Renal cortical epithelial cell (primary cell): Measurements from ENCODE around the gene PDGFA. TPM values are rescaled to one million over a fixed set of nuclear protein-coding genes. Genes with fewer than 3 reads are reported as not detected.

Source experiments
- DNase-seq: peaks from one replicate; pipeline ENCODE4 v3.0.0-alpha.2; 2011; ENCODE audit warnings: low read depth
- total RNA-seq: library from RNA; depleted of rRNA; stranded (reverse); fragments of >200 nt; gene quantifications from 2 replicates; pipeline ENCODE4 v1.2.3, GENCODE V29; 2014

PDGFA gene
- total RNA-seq, 1 donor from 2014 or later, result 54.3 TPM

DNA sequence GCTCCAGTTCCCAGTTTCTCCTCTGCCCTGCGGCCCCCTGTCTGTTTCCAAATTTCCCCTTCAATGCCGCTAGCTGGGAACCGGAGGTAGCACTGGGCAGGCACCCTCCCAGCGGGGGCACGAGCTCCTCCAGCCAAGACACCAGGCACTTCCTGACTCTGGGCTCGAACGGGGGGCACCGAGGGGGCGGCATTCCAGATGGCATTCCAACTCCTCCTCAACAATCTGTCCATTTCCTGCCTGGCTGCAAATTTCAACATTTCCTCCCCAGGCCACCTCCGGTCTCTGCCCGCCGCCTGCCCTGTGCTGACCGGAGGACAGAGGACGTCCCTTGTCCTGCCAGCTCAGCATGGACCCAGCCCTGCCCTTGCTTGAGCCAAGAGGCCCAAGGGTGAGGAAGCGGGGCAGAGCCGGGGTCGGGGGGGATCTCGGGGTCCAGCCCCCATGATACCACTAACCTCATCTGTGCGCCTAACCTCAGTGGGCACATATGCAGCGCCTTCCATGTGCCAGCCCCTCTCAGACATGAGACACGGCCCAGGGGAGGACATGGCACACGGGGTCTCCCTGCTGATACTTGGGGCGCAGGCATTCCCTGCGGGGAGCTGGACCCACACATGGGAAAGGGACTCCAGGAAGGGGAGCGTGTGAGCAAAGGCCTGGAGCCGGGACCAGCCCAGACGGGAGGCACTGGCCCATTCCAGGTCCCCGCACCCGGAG, 58.0 kb downstream of the PDGFA start:
- DNase-seq, result no peak

DNA sequence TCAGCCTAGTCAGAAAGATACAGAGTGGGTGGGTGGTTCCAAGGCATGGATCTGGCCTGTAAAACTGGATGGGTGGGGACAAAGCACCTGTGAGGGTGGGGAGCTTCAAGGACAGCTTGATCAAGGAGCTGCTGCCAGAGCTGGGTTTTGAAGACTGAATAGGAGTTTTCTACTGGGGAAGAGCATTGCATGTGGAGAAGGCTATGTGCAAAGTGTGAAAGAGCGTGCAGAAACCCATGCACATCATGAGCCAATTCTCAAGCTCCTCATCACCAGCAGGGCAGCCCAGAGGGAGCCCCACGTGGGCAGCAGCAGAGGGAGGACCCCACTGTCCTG, 58.6 kb downstream of the PDGFA start:
- no peak for DNase-seq

DNA sequence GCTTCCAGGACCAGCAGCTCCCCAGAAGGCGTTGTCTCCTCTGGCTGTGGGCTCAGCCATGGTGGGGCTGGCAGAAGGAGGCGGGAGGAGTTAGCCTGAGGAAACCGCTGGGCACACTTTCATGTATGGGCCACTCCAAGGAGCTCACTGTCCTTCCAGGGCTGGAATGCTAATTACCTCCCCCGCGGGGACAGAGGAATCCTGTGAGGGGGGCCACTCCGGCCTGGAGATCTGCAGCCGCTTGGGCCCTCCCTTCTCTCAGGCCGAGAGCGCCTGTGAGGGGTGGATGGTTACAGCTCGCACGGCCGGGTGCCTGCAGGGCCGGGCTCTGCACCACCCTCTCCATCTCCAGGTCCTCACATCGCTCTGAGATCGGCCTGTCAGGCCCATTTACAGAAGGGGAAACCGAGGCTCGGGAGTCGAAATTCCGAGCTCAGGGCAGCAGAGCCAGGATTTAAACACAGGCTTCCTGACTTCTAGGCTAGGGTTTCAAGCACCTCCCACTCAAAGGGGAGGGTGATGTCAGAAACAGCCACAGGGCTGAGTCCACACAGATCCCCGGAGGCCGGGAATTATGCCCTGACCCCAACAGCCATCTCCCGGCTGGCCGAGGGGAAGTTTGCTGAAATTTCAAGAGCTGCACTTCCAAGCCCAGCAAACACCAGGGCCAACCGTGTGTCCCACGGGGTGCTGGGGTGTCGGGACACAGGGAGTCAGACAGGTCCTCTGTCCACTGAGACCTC, 59.1 kb downstream of the PDGFA start:
- peak; percentile 41 for DNase-seq

DNA sequence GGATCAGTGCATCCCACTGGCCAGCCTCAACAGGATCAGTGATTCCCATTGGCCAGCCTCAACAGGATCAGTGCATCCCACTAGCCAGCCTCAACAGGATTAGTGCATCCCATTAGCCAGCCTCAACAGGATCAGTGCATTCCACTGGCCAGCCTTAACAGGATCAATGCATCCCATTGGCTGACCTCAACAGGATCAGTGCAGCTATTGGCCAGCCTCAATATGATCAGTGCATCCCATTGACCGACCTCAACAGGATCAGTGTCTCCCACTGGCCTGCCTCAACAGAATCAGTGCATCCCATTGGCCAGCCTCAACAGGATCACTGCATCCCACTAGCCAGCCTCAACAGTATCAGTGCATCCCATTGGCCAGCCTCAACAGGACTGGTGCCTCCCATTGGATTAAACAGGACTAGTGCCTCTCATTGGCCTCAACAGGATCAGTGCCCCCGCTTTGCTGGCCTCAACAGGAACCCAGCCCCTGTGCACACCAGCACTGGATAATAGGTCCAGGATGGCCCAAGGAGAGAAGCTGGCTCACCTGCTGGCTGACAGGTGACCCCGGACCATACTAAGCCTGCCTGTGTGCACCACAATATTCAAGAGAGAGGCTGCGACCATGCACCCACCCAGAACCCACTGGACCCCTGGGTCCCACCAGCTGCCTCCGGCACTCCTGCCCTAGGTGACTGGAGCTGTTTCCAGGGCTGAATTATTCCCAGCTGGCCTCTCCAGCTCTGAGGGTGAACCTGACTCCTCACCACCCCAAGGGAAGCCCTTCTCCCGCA, 59.9 kb downstream of the PDGFA start:
- no peak for DNase-seq

DNA sequence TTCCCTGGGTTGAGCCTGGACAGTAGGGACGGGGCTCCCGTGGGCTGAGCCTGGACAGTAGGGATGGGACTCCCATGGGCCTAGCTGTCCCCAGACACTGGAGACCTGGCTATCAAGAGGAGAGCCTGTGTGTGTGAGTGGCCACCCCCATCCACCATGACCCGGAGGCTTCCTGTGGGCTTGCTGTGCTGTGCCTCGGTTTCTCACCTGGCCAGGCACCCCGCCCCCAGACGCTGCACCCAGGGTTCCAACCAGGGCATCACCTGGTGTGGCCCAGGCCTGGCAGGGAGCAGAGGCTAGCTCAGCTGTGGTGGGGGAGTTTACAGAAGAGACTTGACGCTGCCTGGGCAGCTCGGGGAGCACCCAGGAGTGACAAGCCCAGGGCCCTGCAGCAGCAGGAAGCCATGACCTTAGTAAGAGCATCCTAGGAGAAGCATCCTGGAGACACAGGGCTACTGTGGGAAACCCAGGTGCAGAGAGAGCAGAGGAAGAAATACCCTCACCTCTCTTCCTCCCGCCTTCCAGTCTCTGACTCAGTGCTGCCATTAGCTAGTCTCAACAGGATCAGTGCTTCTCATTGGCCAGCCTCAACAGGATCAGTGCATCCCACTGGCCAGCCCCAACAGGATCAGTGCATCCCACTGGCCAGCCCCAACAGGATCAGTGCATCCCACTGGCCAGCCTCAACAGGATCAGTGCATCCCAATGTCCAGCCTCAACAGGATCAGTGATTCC, 61.0 kb downstream of the PDGFA start:
- DNase-seq, result no peak

DNA sequence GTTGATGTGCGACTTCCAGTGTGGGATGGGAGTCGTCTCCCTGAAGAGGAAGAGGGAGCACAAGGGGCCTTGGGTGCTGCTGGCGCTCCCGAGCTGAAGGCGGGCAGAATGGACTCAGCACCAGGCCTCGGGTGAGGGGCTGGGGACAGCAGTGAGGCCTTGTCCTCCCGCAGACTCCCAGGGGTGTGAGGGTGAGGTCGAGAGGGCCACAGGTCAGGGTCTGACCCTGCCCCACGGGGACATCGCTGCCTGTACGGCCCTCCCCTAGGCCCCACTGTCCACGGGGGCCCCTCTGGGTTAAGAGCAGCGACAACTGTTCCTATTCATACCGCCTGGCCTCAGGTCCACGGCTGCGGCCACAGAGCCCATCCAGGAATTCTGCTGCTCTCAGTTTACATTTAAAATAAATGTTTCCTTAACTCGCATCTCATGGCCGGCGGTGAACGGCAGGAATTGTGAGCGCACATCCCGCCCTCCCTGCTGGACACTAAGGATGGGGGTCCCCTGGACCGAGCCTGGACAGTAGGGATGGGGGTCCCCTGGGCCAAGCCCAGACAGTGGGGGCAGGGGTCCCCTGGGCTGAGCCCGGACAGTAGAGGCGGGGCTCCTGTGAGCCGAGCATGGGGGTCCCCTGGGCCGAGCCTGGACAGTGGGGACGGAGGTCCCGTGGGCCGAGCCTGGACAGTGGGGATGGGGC, 61.7 kb downstream of the PDGFA start:
- DNase-seq, result no peak

DNA sequence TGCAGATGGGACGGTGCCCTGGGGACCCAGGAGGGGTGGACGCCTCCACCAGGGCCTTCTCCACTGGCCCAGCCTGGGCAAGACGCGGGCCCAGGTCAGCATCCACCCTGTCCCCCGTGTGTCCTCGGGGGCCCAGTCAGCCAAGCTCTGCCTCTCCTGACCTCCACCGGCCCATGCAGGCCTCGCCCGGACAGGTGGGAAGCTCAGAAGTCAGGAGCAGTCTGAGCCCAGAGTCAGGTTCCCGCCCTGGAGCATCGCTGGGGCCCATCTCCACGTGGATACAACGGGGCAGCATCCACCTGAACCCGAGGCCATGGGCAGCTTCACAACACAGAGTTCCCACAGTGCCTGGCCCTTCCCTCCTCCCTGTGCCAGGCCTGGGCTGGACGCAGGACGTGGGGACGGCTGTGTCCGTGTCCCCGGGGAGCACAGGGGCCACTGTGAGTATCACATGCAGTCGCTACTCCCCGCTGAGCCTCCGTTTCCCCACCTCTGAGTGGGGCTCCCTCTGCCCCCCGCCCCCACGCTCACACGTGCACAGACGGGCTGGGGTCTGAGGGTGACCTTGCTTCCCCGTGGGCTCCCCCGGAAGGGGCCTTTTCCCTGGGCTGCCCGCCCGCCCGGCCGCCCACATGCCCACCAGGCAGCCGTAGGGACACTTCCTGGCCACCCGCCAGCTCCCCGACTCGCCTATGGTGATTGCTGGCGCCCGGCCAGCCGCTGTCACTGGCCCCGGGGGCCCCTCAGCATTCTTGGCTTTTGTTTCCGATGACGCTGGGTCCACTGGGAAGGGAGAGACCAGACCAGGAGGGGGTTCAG, 64.3 kb downstream of the PDGFA start:
- peak; percentile 16 for DNase-seq

DNA sequence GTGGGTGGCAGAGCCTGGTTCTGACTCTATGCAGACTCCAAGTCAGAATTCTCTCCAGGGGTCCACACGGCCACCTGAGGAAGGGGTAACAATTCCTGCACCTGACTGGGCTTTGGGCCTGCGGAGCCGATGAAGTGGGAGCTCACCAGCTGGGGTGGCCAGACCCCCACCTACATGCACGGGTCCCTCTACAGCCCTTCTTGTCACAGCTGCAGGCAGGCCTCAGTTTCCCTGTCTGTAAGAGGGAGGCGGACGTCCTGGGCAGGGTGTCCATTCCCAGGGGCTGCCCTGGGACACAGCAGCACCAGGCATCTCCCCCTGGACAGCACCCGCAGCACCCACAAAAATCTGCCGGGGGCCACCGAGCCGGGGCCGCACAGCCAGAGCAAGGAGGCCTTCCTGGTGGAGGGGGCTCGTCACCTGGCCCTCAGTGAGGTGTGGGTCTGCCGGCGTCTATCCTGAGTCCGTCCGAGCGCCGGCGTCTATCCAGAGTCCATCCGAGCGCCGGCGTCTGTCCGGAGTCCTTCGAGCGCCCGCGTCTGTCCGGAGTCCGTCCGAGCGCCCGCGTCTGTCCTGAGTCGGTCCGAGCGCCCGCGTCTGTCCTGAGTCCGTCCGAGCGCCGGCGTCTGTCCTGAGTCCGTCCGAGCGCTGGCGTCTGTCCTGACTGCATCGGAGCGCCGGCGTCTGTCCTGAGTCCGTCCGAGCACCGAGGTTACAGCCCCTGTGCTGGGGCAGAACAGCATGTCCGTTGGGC, 65.1 kb downstream of the PDGFA start:
- DNase-seq, result no peak

DNA sequence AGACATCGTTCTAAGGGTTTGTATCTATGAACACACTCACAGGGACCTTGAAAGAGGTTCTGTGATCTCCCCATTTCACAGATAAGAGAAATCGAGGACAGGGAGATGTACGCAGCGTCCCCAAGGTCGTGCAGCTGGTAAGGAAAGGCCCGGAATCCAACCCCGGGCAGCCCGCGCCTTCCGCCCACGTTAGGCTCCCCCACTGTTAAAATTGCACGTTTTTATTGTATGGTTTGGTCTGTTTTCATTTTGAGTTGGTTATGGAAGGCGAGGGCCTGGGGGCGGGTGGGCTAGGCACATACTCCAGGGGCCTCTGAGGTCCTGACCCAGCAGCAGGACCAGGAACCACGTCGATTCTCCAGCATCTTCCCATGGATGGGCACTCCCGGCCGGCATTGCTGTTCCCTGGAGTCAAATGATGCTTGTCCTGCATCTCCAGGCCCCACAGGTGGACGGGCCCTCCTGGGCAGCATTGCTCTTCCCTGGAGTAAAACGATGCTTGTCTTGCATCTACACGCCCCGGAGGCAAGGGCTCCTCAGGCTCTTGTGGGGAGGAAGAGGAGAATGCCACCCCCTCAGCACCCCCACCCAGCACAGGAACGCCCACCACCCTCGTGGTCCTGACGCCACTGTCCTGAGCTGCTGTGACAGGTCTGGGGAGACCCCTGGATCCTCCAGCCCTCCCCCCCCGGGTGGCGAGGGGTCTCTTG, 65.9 kb downstream of the PDGFA start:
- DNase-seq, result no peak

DNA sequence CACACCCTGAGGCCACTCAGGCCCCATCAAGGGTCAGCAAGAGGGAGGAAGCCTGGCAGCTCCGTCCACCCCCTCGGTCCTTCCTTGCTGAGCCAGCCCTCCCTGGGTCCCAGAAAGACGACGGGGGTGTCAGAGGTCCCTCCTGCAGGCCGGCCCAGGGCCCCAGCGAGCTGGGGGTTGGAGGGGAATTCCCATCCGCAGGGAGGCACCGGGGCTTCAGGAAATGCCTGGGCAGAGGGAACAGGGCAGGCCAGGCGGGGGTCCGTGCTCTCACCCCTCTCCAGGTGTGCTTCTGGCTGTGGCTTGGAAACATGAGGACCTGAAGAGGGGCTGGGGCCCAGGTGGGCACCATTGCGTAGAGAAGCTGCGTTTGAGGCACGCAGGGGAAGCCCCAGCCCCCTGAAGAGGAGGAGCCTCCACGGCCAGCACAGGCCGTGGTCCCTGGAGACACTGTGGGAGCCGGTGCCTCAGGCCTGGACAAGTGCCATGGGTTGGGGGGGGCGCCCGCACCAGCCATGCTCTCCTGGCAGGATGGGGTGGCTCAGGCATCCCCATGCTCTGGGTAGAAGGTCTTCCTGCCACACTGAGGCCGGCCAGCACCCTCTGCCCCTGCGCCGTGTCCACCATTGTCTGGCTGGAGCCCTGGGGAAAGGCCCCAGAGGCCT, 66.7 kb downstream of the PDGFA start:
- DNase-seq, result no peak

DNA sequence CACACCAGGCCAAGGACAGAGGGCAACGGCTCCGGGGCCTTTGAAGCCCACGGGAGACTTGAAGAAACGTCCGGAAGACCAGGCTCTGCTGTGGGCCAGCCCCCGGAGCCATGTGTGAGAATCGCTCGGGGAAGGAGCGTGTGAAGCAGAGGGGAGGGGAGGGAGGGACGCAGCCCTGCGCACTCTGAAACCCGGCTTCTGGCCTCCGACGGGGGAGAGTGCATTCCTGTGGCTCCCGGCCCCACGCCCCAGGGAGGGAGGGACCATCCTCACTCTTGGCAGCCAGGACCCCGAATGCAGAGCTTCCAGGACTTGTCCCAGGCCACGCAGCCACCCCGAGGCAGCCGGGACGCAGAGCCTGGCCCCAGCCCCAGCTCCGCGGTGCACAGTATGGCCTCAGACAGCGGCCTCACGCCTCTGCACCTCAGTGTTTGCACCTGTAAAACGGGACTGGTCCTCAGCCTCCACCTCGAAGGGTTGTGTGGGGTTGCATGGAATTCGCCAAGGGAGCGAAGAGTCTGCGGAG, 67.4 kb downstream of the PDGFA start:
- no peak for DNase-seq

DNA sequence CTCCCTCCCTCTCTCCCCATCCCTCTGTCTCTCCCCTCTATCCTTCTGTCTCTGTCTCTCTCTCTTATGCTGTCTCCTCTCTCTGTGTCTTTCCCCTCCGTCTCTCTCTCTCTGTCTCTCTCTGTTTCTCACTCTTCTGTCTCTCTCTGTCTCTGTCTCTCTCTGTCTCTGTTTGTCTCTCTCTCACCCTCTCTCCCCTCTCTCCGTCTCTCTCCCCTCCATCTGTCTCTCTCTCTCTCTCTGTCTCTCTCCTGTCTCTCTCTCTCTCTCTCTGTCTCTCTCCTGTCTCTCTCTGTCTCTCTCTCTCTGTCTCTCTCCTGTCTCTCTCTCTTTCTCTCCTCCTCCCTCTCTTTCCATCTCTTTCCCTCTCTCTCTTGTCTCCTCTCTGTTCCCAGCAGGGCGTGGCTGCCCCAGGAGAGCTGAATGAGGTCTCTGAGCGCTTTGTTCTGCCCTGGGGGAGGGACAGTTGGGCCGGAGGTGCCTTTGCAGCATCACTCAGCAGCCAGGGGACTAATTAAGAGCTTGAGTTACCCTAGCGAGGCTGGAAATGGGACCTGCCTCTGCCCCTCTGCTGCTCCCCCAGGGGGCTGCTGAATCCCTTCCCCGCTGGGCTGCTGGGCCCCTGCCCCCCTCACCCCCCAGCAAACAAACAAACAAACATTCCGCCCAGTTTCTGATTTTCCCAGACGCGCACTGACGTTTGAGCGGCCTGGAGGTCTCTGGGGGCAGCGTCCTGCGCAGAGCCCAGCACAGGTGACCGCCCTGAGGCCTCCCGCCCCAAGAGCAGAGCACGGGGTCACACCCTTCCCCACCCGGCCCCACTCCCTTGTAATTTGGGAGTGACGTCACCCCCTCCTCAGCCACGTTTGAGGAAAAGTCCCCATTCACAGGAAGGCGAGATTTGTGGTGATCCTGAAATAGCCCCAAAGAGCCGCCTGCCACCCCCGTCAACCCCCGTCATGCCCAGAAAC, 68.1 kb downstream of the PDGFA start:
- no peak for DNase-seq

DNA sequence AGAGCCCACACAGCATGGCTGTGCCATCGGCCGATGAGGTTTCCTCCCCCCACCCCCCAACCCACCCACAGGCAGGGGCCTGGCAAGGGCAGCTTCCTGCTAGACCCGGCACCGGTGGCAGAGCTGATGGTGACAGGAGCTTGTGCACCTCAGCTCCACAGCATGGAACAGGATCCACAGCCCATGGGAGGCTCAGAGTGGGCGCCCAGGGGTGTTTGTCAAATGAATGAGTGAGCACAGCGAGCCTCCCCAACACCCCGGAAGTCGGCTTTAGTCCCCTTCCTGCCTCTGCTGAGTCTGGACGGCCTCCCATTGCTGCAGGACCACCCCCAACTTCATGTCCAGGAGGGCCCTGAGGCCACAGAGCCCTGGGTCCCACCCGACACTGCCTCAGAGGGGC, 68.9 kb downstream of the PDGFA start:
- DNase-seq, result no peak

DNA sequence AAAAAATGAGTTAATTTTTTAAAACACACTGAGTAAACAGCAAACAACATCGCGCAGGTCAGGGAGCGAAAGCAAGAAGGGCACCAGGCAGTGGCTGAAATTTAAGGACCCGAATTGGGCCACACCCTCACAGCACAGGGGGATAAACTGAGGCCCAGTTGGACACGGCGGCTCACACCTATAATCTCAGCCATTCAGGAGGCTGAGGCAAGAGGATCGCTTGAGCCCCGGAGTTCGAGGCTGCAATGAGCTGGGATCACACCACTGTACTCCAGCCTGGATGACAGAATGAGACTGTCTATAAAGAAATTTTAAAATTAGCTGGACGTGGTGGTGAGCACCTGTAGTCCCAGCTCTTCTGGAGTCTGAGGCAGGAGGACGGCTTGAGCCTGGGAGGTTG, 69.6 kb downstream of the PDGFA start:
- DNase-seq, result no peak

DNA sequence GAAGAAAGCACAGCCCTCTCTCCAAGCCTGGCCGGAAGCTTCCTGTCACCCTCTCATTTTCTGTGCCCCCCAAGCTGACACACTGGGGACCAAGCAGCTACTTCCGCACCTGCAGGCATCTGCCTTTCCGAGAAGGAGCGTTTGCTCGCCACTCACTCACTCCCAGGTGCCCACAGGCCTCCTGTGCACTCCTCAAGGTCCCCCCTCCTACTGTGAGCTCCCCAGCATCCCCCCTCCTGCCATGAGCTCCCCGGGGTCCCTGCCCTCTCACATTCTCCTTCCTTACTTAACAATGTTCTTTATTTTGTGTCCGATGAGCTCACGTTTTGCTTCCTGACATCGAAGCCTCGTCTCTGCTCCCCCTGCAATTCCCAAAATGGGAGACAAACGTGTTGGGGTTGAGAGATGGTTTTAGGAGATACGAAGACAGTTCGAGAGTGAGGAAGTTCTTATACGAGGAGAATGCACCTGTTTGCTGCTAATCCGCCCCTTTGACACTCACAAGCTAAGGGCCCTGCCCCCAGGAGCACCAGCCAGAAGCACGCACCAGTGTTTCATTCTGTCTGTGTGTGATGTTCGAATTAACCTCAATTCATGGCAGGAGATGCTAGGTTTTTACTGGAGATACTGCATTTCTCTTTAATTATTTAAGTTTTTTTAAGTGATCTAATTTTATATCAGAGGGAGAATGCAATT, 70.2 kb downstream of the PDGFA start:
- DNase-seq, result no peak

DNA sequence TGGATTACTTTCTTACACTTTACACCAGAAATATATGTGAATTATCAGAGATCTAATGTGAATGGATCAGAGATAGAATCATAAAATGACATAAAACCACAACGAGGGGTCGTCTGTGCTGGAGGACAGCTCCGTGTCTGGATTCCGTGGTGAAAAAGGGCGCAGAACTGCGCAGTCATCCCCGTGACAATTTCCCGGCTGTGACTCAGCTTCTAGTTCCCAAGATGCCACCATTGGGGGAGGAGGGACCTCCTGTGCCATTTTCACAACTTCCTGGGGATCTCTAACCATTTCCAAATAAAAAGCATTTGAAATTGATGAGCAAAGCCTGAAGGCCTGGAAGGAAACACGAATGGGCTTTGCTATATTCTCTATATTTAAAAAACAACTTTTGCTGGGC, 72.1 kb downstream of the PDGFA start:
- no peak for DNase-seq
